NCI-H345 treated with DMSO at 0.1 percent for 48 hours (cell line): Measurements from ENCODE around the gene DAGLA.
"Not testable (repeated sequence)": the region's sequence is repeated elsewhere in the genome, so short reads cannot be mapped to it uniquely, and the experiment has no call there.

Experiments used
- DNase-seq: peaks from one replicate; lab custom pipeline; 2025; ENCODE audit not compliant: unreplicated experiment; lab: John Stamatoyannopoulos, UW

DAGLA gene

GRCh38 chr11:61659413-61660196 lies 20.6 kb upstream of the DAGLA start:
- no peak for DNase-seq

GRCh38 chr11:61660997-61661396 lies 19.2 kb upstream of the DAGLA start:
- not testable (repeated sequence) for DNase-seq

- DNase-seq = no peak
Measured at GRCh38 chr11:61666684-61667297, 13.4 kb upstream of the DAGLA start.

GRCh38 chr11:61667684-61668305 lies 12.4 kb upstream of the DAGLA start:
- DNase-seq = no peak

GRCh38 chr11:61669417-61669816 lies 10.8 kb upstream of the DAGLA start:
- no peak for DNase-seq

- DNase-seq = no peak
Measured at GRCh38 chr11:61670626-61671025, 9.6 kb upstream of the DAGLA start.

- no peak for DNase-seq
Measured at GRCh38 chr11:61671527-61671926, 8.7 kb upstream of the DAGLA start.

GRCh38 chr11:61673946-61674467 lies 6.2 kb upstream of the DAGLA start:
- DNase-seq = not testable (repeated sequence)

GRCh38 chr11:61675826-61676225 lies 4.4 kb upstream of the DAGLA start:
- DNase-seq = no peak

- DNase-seq = no peak
Measured at GRCh38 chr11:61679296-61679695, 895 bp upstream of the DAGLA start.

- DNase-seq = no peak
Measured at GRCh38 chr11:61680622-61681221, 531 bp downstream of the DAGLA start.

GRCh38 chr11:61682093-61682732 lies 2.0 kb downstream of the DAGLA start:
- DNase-seq = no peak

- no peak for DNase-seq
Measured at GRCh38 chr11:61682906-61683675, 2.9 kb downstream of the DAGLA start.

GRCh38 chr11:61683961-61684869 lies 4.0 kb downstream of the DAGLA start:
- DNase-seq = no peak

- no peak for DNase-seq
Measured at GRCh38 chr11:61684870-61685616, 4.9 kb downstream of the DAGLA start.

GRCh38 chr11:61685617-61685967 lies 5.4 kb downstream of the DAGLA start:
- no peak for DNase-seq

- no peak for DNase-seq
Measured at GRCh38 chr11:61686066-61686465, 5.9 kb downstream of the DAGLA start.

- no peak for DNase-seq
Measured at GRCh38 chr11:61686469-61686868, 6.3 kb downstream of the DAGLA start.

- DNase-seq = no peak
Measured at GRCh38 chr11:61687420-61687819, 7.2 kb downstream of the DAGLA start.
